Fibroblast of mammary gland (primary cell): Measurements from ENCODE around the gene SLC22A4.

Experiments used
- DNase-seq: peaks from one replicate; pipeline ENCODE4 v3.0.0-alpha.2; 2010; ENCODE audit warnings: low read depth
- H3K4me3 ChIP-seq: 2 replicates; pipeline ENCODE4 v1.5.1; 2011; ENCODE audit warnings: low read depth, mild to moderate bottlenecking, low read length, moderate library complexity; ENCODE audit not compliant: control insufficient read depth
- CTCF ChIP-seq: conservative IDR thresholded peaks from 2 replicates; pipeline ENCODE4 v1.5.1; 2011; ENCODE audit warnings: low read depth, low read length, inconsistent platforms; ENCODE audit not compliant: control insufficient read depth, insufficient read depth

SLC22A4 gene

DNA sequence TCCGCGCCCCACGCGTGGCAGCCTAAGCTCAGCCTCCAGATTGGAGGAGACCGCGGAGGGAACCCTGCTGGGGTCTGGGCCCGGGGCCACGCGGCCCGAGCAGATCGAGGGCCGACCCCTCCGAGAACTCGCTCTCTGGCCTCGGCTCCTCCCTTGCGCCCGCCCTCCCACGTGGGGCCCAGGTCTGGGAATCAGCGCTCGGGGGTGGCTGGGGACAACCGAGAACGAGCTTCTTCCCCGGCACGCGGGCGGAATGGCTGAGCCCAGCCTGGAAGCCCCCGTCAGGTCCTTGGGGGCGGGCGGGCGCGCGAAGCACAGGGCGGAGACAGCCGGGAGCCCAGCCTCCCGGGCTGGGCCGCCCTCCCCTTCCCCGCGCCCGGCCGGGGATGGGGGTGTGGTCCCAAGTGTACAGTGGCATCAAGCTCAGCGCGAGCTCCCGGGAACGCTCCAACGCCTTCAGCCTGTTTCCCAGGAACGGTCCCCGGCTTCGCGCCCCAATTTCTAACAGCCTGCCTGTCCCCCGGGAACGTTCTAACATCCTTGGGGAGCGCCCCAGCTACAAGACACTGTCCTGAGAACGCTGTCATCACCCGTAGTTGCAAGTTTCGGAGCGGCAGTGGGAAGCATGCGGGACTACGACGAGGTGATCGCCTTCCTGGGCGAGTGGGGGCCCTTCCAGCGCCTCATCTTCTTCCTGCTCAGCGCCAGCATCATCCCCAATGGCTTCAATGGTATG, at the start of gene SLC22A4:
SLC22A4 (plus strand) TSS at position 403 of the 736 bp plus-strand sequence; CDS start at position 626, 223 bp downstream.
- TF ChIP-seq CTCF = no peak
- H3K4me3 ChIP-seq = peak within 1 kb of the TSS; percentile 70
- DNase-seq = peak; percentile 88

DNA sequence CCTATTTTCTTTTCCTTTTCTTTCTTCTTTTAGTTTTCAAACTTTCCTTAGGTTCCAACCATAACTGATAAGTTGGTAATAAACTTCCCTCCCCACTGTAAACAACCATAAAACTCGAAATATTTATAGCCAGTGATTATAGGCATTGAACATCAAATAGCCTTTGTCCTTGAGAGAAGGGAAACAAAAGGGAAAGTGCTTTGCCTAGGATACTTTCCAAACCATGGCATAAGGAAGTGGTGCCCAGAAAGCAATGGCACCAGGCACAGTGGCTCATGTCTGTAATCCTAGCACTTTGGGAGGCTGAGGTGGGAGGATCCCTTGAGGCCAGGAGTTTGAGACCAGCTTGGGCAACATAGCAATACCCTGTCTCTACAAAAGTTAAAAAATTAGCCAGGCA, 48.6 kb upstream of the SLC22A4 start:
- TF ChIP-seq CTCF = no peak
- no peak for DNase-seq
- no peak overlapping the region for H3K4me3 ChIP-seq

- no peak for DNase-seq
- TF ChIP-seq CTCF = no peak
- no peak overlapping the region for H3K4me3 ChIP-seq
These were observed 47.4 kb upstream of the SLC22A4 start for GRCh38 chr5:132246806-132247205.

DNA sequence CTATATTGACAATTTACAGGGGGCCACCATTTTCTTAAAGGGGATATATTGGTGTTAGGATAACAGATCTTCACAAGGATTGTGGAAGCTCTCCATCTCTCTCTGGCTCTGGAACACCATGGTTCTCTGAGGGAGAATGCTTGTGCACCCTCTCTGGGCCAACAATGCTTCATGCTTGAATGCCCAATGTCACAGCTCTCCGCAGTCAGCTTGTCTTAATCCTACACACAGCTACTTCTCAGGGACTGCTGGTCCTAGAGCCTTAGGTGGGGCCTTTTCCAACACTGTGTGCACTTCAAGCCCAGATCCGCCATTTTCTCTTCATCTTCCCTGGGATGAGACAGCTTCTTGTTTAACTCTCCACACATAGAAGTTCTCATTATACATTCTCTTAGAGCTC, 43.6 kb upstream of the SLC22A4 start:
- no peak for DNase-seq
- H3K4me3 ChIP-seq = no peak overlapping the region
- no peak for TF ChIP-seq CTCF

- no peak overlapping the region for H3K4me3 ChIP-seq
- peak; percentile 42 for DNase-seq
- no peak for TF ChIP-seq CTCF
These were observed 42.9 kb upstream of the SLC22A4 start for GRCh38 chr5:132251220-132251725.

DNA sequence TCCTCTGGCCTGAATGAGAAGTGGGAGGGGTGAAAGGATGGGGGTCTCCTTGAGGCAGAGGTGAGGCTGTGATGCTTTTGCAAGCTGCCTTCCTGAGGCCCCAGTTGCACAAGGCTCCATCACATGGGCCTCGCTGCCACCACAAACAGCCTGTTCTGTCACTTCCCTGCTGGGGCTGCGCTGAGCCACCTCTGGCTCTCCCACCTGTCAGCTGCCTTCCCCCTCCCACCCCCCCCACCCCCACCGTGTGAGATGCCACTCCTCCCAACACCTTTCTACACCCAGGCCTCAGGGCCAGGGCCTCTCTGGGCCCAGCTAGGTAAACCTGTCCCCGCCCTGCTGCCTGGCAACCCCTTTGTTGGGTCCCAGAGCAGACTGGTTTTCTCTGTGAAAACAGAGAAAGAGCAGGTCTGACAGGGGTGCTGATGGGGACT, 41.2 kb upstream of the SLC22A4 start:
- no peak overlapping the region for H3K4me3 ChIP-seq
- no peak for TF ChIP-seq CTCF
- no peak for DNase-seq
